HEK293T (cell line): Measurements from ENCODE around the gene STON1.

Source experiments
- CTCF ChIA-PET: fragments of 350-600 bp; formaldehyde crosslinking; extraction: SDS; loops from one replicate; lab custom pipeline; 2021; ENCODE audit warnings: antibody characterized with exemption, inconsistent platforms; lab: Yijun Ruan, JAX
- POLR2A ChIA-PET: fragments of 350-600 bp; formaldehyde crosslinking; extraction: SDS; loops from one replicate; lab custom pipeline; 2020; ENCODE audit warnings: antibody characterized with exemption, inconsistent platforms; lab: Yijun Ruan, JAX
- DNase-seq: peaks from one replicate; pipeline ENCODE4 v3.0.0; 2012; ENCODE audit warnings: mixed read lengths; ENCODE audit errors: extremely low spot score
- ARNT ChIP-seq: fragments of 450-650 bp; IDR thresholded peaks from 2 replicates; pipeline ENCODE4 v1.6.1; 2017; ENCODE audit warnings: mild to moderate bottlenecking
- BHLHE40 ChIP-seq: fragments of 450-650 bp; IDR thresholded peaks from 2 replicates; pipeline ENCODE4 v1.6.1; 2016; ENCODE audit warnings: mild to moderate bottlenecking, moderate library complexity, borderline replicate concordance
- CTBP1 ChIP-seq: fragments of 450-650 bp; IDR thresholded peaks from 2 replicates; pipeline ENCODE4 v1.6.1; 2016; ENCODE audit warnings: borderline replicate concordance
- ELF4 ChIP-seq: fragments of 450-650 bp; IDR thresholded peaks from 2 replicates; pipeline ENCODE4 v1.6.1; 2017; ENCODE audit warnings: antibody characterized with exemption
- FOXA1 ChIP-seq: fragments of 450-650 bp; IDR thresholded peaks from 2 replicates; pipeline ENCODE4 v1.6.1; 2016; ENCODE audit warnings: mild to moderate bottlenecking
- FOXK2 ChIP-seq: fragments of 450-650 bp; IDR thresholded peaks from 2 replicates; pipeline ENCODE4 v1.6.1; 2016; ENCODE audit warnings: mild to moderate bottlenecking
- FOXM1 ChIP-seq: fragments of 450-650 bp; IDR thresholded peaks from 2 replicates; pipeline ENCODE4 v1.6.1; 2017; ENCODE audit warnings: mild to moderate bottlenecking, borderline replicate concordance
- HDGF ChIP-seq: fragments of 450-650 bp; IDR thresholded peaks from 2 replicates; pipeline ENCODE4 v1.6.1; 2017; ENCODE audit warnings: antibody characterized with exemption, borderline replicate concordance
- L3MBTL2 ChIP-seq: fragments of 450-650 bp; conservative IDR thresholded peaks from 2 replicates; pipeline ENCODE4 v1.6.1; 2016; ENCODE audit warnings: mild to moderate bottlenecking
- LEF1 ChIP-seq: fragments of 450-650 bp; IDR thresholded peaks from 2 replicates; pipeline ENCODE4 v1.6.1; 2017; ENCODE audit warnings: mild to moderate bottlenecking, borderline replicate concordance
- NFRKB ChIP-seq: fragments of 450-650 bp; IDR thresholded peaks from 2 replicates; pipeline ENCODE4 v1.6.1; 2016; ENCODE audit warnings: mild to moderate bottlenecking, moderate library complexity
- SP1 ChIP-seq: fragments of 450-650 bp; IDR thresholded peaks from 2 replicates; pipeline ENCODE4 v1.6.1; 2017
- SUZ12 ChIP-seq: fragments of 450-650 bp; IDR thresholded peaks from 2 replicates; pipeline ENCODE4 v1.6.1; 2016; ENCODE audit warnings: mild to moderate bottlenecking
- TARDBP ChIP-seq: fragments of 450-650 bp; IDR thresholded peaks from 2 replicates; pipeline ENCODE4 v1.6.1; 2016
- ZNF384 ChIP-seq: fragments of 450-650 bp; IDR thresholded peaks from 2 replicates; pipeline ENCODE4 v1.6.1; 2016
- TF ChIP-seq, protein P1 (sequence below): fragments of 450-650 bp; IDR thresholded peaks from 2 replicates; pipeline ENCODE4 v1.6.1; 2016

The STON1 gene

DNA sequence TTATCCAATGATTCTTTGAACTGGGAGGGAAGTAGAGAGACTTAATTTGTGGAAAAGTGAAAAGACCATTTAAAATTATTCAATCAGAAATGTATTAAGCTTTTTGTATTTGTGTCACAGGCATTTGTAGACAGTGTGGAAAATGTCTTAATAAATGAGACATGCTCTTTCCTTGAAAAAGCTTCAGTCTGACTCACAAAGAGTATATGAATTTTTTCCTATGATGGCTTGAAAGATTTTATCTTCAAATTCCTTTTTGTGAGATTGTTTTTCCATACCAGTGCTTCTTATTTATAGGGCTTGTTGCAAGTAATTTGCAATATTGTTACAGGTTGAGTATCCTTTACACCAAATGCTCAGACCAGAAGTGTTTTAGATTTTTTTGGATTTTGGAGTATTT, 39.5 kb downstream of the STON1 start:
- ChIA-PET POLR2A (no interaction called here), CTCF (interaction anchor here (0.6 kb wide), 1 partner anchor 667 kb away, joined by 3 read pairs; no protein-coding TSS in a partner anchor)
- TF ChIP-seq FOXA1 (no peak), NFRKB (no peak), TARDBP (no peak), BHLHE40 (no peak), SP1 (no peak)
- DNase-seq: no peak

DNA sequence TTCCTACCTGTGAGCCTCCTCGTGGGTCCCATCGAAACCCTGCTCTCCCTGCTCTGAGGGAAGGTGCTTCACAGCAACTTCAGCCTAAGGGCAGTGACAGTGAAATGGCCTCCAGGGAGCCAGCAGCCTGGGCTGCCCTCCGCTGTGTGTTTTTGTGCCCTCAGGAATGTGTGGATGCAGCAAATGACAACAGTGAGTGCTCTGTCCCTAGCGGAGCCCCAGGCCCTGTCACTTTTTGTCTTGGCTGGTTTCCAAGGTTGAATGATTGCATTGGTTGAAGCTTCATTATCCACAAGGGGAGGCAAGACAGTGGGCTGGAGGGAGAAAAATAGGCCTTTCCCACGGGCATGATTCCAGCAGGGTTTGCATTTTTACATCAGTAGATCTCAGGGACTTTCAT, 42.9 kb downstream of the STON1 start:
- ChIA-PET CTCF (interaction anchor here (0.9 kb wide), 1 partner anchor 15 kb away, joined by 4 read pairs; no protein-coding TSS in a partner anchor), POLR2A (interaction anchor here (0.6 kb wide), 1 partner anchor 790 kb away, joined by 3 read pairs; the partner anchor contains the start of gene MSH6)
- no peak for TF ChIP-seq SUZ12
- no peak for TF ChIP-seq FOXA1
- no peak for TF ChIP-seq FOXK2
- TF ChIP-seq, protein P1, sequence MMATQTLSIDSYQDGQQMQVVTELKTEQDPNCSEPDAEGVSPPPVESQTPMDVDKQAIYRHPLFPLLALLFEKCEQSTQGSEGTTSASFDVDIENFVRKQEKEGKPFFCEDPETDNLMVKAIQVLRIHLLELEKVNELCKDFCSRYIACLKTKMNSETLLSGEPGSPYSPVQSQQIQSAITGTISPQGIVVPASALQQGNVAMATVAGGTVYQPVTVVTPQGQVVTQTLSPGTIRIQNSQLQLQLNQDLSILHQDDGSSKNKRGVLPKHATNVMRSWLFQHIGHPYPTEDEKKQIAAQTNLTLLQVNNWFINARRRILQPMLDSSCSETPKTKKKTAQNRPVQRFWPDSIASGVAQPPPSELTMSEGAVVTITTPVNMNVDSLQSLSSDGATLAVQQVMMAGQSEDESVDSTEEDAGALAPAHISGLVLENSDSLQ: no peak
- TF ChIP-seq CTBP1: no peak
- no peak for TF ChIP-seq BHLHE40
- TF ChIP-seq ELF4: no peak
- TF ChIP-seq ZNF384: no peak
- TF ChIP-seq TARDBP: no peak
- no peak for TF ChIP-seq LEF1
- no peak for TF ChIP-seq FOXM1
- DNase-seq: peak; percentile 32

DNA sequence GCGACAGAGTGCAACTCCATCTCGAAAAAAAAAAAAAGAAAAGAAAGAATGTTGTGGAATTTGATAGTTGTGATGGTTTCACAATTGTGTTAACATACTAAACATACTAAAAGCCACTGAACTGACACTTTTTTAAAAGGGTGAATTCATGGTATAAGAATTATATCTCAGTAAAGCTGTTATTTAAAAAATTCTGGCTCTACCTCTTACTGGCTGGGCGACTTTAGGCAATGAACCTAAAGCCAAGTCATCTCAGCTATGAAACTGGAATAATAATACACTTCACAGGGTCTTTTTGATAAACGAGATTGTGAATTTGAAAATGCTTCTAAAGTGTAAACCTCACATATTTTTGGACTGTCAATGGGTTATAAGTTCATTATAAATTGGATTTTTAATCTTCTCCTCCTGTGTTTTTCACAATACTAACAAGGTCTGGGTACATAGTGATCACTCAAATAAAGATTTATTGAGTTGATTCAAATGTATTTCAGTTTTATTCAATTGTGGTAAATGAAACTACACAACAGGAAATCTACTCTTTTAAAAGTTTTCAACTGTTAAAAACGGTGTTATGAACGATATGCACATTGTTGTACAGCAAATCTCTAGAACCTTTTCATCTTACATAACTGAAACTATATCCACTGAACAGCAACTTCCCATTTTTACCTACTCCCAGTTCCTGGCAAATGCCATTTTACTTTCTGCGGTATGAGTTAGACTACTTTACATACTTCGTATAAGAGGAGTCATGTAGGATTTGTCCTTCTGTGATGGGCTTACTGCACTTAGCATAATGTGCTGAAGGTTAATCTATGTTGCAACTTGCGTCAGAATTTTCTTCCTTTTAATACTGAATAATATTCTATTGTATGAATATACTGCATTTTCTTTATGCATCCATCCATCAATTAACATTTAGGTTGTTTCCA, 44.7 kb downstream of the STON1 start:
- ChIA-PET CTCF (no interaction called here), POLR2A (no interaction called here)
- DNase-seq: no peak
- TF ChIP-seq SP1: no peak
- TF ChIP-seq SUZ12: no peak
- no peak for TF ChIP-seq NFRKB
- no peak for TF ChIP-seq TARDBP
- no peak for TF ChIP-seq CTBP1
- no peak for TF ChIP-seq FOXA1
- TF ChIP-seq FOXK2: no peak
- TF ChIP-seq ELF4: no peak
- TF ChIP-seq FOXM1: no peak
- no peak for TF ChIP-seq ARNT
- no peak for TF ChIP-seq LEF1
- TF ChIP-seq HDGF: no peak
- no peak for TF ChIP-seq ZNF384
- TF ChIP-seq, protein P1: no peak
- no peak for TF ChIP-seq L3MBTL2
- no peak for TF ChIP-seq BHLHE40

DNA sequence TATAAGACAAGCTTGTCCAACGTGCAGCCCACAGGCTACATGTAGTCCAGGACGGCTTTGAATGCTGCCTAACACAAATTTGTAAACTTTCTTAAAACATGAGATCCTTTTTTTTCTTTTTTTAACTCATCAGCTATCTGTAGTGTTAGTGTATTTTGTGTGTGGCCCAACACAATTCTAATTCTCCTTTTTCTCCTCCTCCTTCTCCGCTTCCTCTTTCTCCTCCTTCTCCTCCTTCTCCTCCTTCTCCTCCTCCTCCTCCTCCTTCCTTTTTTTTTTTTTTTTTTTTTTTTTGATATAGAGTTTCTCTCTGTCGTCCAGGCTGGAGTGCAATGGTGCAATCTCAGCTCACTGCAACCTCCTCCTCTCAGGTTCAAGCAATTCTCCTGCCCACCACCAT, 48.4 kb downstream of the STON1 start:
- ChIA-PET CTCF (no interaction called here), POLR2A (no interaction called here)
- DNase-seq: no peak
- TF ChIP-seq L3MBTL2: no peak
- TF ChIP-seq, protein P1: no peak
- no peak for TF ChIP-seq BHLHE40
- TF ChIP-seq TARDBP: no peak

DNA sequence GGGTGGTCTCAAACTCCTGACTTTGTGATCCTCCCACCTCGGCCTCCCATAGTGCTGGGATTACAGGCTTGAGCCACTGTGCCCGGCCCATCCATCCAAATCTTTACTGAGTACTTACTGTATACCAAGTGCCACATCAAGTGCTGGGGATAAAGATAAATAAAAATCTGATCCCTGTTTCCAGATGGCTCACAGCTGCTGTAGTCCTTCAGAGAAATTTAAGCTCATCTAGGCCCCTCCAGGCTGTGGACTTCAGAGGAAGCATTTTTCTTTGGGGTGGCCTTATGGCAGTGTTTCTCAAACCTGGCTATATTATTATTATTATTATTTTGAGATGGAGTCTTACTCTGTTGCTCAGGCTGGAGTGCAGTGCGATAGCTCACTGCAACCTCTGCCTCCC, 54.0 kb downstream of the STON1 start:
- TF ChIP-seq ARNT: no peak
- no peak for TF ChIP-seq BHLHE40
- CTCF ChIA-PET: interaction anchor here (1.3 kb wide), 1 partner anchor 113 kb away, joined by 4 read pairs; no protein-coding TSS in a partner anchor
- POLR2A ChIA-PET: no interaction called here
- no peak for DNase-seq

DNA sequence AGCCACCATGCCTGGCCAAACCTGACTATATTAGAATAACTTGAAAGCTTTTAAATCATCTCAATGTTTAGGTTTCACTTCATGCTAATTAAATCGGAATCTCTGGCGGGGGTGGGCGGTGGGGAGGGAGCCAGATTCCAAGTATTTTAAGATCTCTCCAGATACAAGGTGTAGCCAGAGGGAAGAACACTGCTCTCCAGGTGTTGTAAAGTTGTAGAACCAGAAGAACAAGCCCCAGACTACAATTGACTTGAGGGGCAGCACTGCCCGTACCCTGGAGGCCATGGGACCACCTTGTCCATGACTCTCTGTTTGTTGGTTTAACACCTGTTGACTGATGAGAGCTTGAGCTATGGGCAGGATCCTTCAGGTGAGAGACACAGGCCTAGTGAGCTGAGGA, 54.6 kb downstream of the STON1 start:
- ChIA-PET CTCF (interaction anchor here (1.3 kb wide), 1 partner anchor 113 kb away, joined by 4 read pairs; no protein-coding TSS in a partner anchor), POLR2A (no interaction called here)
- TF ChIP-seq SP1 (no peak), FOXA1 (no peak), LEF1 (no peak), HDGF (no peak), NFRKB (no peak), BHLHE40 (no peak), ELF4 (no peak), FOXM1 (no peak), SUZ12 (no peak), L3MBTL2 (no peak), FOXK2 (no peak), ARNT (no peak), CTBP1 (no peak), TARDBP (no peak), ZNF384 (no peak)
- TF ChIP-seq, protein P1: no peak
- DNase-seq: no peak
